ENCODE data around the gene PCSK6. TPM values are rescaled to one million over a fixed set of nuclear protein-coding genes. Genes with fewer than 3 reads are reported as not detected.
A peak's percentile ranks its signal among the peaks of the same experiment; 100 is the strongest.

The PCSK6 gene
- total RNA-seq, 1 donor from 2014 or later = 16.9 TPM

DNA sequence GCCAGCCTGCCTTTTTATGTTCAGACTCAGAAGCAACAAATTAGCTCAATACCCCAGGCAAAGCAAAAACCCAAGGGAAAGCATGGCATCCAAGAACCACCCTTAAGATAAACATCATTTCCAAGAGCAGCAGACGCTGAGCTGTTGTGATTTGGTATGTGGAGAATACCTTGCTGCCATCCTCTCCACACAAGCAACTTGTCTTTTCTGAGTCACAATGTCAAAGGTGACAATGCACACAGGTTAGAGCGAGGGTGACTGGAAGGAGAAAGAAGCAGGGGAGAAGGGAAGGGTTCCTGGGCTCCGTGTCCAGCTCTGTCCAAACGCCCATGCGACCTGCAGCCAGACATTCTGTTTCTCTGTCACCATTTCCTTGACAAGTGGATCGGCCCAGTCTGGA is 6.0 kb downstream of the PCSK6 start:
- DNase-seq (ENCODE audit: low spot score) = peak; percentile 86

DNA sequence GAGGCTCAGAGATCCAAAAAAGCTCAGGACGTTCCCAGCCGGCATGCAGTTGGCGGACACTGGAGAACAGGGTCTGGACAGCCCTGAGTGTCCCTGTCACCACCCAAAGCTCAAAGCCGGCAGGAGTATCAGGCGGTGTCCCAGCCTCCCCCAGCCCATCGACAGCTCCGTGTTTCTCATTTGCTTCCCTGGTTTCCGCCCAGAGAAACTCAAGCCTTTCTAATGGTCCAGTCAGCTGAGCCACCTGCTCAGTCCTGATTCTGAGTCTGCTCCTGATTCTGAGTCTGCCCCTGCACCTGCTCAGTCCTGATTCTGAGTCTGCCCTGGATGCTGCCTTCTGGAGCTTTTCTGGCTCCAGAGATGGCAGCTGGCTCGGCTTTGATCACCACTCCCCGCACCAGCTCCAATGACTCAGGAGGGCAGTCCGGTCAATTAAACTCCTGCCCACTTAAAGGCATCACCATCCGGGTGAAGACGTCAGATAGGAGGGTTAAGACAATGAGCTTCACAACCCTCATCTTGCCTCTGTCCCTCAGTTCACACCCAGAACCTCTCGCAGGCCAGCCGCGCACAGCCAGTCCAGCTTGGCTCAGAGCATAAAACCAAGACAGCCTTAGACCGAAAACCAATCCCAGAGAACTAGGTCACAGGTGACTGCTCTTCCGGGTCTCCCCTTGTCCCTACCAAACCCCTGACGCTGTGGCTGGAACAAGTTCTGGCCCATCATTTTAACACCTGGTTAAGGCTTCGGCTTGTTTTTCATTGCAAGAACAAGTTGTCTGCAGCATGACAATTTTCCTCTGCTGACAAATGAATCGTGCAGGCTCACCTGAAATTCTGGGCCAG is 6.8 kb downstream of the PCSK6 start:
- DNase-seq (ENCODE audit: low spot score) = no peak

DNA sequence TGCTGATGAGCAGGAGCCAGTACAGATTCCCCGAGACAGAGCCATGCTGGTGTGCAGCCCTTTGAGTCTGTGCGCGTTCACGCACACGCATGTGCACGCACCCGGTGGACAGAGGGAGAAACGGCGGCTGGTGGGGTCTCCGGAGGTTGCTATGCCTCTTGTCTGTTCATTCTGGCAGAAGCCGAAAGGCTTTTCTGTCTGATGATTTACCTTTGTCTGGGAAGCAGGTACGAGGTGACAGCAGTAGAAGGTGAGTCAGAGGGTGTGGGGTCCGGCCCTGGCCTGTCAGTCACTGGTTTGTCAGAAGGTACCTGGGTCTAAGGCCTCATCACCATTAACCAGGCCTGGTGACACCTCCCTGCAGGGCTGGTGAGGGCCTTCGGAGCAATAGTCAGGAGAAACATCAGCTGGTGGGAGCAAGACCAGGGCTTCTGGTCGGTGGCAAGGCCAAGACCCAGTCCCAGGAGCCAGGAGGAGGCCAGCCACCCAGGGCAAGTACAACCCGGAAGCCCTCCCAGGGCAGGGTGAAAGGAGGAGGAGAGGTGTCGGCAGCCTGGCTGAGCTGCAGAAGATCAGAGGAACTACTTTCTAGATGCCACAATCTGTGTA is 7.5 kb downstream of the PCSK6 start:
- DNase-seq (ENCODE audit: low spot score) = peak; percentile 57

GRCh38 chr15:101481381-101481705 is 8.2 kb downstream of the PCSK6 start:
- peak; percentile 76 for DNase-seq (ENCODE audit: low spot score)

DNA sequence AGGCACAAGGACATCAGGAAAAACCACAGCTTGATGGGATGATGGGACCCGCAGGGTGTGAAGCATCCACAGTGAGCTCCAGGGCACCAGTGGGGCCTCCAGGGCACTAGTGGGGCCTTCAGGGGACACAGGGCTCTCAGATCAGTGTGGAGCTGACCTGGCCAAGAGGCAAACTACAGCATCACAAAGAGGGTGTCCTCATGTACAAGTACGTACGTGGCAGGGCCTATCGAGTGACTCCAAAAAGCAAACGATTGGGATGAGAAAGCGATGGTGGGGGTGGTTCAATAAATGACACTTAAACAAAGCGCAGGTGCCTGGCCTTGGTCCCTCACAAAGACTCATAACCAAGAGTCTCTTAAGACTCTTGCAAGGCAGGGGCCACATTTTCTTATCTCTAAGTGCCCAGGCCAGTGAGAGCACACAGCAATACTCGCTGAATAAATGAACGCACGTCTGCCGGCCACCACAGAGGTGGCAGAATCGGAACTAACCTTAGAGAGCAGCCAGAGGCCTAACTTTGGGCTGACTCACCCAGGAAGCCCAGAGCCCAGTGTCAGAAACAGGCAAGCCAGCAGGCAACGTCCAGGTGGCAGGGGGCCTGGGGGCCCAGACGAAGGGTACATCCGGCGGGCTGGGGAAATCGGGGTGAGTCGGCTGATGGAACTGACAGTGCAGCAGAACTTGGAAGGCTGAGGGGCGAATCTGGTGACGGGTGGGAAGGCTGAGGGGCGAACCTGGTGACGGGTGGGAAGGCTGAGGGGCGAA is 8.7 kb downstream of the PCSK6 start:
- peak; percentile 74 for DNase-seq (ENCODE audit: low spot score)

GRCh38 chr15:101479851-101480612 is 9.5 kb downstream of the PCSK6 start:
- peak; percentile 62 for DNase-seq (ENCODE audit: low spot score)

GRCh38 chr15:101479342-101479845 is 10.1 kb downstream of the PCSK6 start:
- no peak for DNase-seq (ENCODE audit: low spot score)

DNA sequence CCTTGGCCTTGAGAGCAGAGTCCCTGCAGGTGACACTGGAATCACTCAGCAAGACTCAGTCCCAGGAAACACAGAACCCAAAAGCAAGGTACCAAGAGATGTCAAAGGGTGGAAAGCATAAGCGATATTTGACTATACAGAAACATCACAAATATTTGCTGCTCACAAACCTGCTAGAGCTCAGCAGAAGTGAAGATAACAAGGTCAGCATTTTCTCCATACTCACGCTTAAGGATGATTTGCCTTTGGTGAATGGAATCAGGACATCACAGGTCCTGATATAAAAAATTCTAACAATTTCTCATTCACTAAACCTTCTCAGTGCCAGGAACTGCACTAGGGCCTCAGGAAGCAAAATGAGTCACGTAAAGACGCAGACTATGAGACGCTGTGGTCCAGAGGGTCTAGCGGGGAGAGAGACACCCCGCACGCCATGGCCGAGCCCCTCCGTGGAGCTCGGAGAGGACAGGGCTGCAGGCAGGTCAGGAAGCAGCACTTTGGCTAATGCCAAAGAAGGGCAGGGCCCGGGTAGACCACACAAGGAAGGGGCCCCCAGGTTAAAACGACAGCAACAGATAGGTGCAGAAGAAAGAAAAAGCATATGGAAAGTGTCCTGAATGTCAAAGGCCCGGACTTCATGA is 10.7 kb downstream of the PCSK6 start:
- peak; percentile 41 for DNase-seq (ENCODE audit: low spot score)

GRCh38 chr15:101477851-101478362 is 11.6 kb downstream of the PCSK6 start:
- peak; percentile 67 for DNase-seq (ENCODE audit: low spot score)

- peak; percentile 35 for DNase-seq (ENCODE audit: low spot score)
Measured at GRCh38 chr15:101476756-101477155, 12.8 kb downstream of the PCSK6 start.

- no peak for DNase-seq (ENCODE audit: low spot score)
Measured at GRCh38 chr15:101474983-101475382, 14.5 kb downstream of the PCSK6 start.

- DNase-seq (ENCODE audit: low spot score) = peak; percentile 85
Measured at GRCh38 chr15:101474233-101474632, 15.3 kb downstream of the PCSK6 start.

DNA sequence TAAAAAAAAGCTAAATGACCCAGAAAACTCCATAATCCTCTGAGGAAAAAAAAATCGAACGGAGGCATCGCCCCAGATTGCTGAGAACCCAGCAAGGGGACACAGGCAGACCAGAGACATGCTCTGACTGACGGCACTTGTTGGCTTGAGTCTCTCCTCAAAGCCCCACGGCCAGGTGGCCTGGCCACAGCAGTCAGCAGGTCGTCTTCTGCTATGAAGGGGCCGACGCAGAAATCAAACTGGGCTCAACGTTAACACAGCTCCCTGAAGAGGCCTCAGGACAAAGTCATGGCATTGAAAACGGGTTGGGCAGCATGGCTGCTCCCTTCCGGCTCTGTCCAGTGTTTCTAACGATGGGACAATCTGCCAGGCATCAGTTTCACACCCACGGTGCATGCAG is 17.5 kb downstream of the PCSK6 start:
- no peak for DNase-seq (ENCODE audit: low spot score)

DNA sequence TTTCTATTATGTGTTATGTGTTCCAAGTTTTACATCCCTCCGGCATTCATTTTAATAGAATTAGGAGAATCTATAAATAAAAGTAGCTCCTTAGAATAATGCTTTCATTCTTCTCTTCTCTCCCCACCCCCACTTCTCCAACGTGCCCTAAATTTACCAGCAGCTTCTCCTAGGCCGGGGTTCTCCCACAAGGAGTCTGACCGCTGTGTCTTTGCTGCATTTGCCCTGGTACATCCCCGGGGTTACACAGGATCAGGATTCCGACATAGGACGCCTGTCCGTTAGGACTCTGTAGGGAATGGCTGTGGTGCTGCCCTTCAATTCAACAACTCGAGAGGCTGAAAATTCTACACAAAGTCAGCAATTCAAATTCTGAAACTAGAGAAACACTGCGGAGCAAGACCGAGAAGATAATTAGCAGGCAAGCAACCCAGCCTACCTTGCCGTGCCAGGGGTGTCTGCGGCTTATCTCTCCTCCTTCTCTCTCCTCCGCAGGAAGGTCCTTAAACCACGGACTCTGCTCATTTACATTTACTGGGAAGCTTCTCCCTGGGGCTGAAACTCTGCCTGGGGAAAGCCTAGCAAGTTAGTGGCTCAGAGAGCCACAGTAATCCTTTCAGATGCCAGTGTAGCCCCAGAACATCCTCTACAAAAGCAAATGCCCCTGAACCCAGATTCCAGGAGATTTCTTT is 18.8 kb downstream of the PCSK6 start:
- DNase-seq (ENCODE audit: low spot score) = peak; percentile 18

DNA sequence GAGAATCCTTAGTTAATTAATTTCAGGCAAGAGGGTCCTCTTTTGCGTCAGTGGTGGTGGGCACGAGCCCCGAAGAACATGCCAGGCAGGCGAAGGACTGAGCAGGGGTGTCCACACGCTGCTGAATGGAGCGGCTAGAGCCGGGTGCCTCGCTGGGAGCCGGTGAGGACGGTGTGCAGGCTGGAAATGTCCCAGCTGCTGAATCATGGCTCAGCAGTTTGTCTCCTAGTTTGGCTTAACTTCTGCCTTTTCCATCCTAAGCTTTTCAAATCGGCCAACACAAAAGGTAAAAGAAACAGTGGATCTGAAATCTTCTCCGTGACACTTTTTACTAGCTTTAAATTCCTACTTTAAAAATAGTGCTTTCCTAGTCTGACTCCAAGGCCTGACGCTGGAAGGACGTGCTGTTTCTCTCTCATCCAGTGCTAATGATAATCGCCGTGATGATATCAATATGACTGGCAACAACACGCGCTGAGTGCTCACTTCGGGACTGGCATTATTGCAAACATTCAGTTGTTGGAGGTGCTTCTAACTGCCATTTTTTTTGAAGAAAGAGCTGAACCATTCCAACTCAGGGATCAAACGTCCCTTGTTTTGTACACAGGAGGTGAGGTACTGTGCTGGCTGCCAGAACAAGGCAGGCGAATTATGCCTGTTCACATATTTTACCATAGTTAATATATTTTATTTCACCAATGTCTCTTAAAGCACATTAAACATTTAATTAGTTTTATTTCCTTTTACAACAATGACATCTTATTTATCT is 19.8 kb downstream of the PCSK6 start:
- DNase-seq (ENCODE audit: low spot score) = peak; percentile 62

GRCh38 chr15:101466188-101466587 is 23.3 kb downstream of the PCSK6 start:
- peak; percentile 8 for DNase-seq (ENCODE audit: low spot score)

DNA sequence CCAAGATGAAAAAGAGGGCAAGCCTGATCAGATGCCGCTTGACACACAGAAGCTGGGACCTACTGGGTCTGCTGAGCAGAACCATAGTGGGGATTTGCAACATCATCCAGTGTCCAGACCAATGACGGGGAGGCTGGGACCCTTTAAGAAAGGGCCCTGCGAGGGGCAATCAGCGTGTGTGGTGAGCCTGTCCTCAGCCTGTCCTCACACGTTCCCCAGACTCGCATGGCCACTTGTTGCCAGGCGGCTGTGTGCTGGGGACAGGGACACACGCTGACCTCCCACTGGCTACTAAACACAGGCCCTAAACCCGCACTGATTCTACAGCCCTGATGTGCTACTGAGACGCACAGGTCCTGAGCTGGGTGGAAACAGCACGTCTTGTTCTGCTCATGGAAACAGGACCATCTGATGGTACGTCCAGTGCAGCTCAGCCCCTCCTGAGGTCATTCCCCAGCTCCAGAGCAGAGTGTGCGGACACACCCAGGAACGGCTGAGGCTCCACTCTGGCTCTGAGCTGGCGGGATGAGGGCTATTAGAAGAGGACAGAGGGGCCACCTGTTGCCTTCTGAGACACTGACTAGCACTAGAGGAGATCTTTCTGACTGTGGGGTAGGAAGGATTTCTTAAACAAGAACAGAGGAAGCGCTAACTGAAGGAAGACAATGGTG is 24.4 kb downstream of the PCSK6 start:
- DNase-seq (ENCODE audit: low spot score) = peak; percentile 45

DNA sequence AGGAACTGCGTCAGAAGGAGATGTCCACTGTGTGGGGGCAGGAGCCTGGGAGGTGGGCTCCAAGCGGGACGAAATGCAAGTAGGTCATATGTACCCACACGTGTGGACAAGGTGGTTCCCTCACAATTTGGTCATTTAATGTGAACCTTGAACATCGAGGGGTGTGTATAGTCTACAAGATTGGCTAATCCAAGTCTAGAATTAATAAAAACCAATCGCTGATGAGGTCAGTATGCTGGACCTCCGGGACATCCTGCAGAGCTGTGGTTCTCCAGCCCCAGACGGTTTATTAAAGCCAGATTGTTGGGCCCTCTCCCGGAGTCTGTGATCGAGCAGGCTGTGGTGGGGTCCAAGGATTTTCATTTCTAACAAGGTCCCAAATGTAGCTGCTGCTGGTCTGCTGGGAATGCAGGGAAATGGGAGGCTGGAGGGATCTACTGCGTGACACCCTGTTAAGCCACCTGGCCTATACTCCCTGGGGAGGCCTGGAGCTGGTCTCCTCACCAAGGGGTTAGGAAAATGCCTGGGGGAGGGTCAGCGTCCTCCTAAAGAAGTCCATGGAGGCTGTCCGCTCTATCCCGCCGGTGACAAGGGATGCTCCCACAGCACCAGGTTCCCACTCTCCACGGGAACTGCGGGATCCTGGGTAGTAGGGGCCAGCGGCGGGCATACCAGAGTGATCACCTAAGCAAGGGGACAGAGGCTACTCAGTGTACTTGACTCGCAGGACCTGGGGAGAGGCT is 25.1 kb downstream of the PCSK6 start:
- DNase-seq (ENCODE audit: low spot score) = no peak

Measured in mesenteric fat pad (tissue), 1 donor.